GM18526 (cell line): ENCODE data around the gene LAMB3.

Source experiments
- POLR2A ChIP-seq: IDR thresholded peaks from 3 replicates; pipeline ENCODE4 v1.6.1; 2011; ENCODE audit not compliant: insufficient read length; ENCODE audit errors: extremely low read depth

Gene LAMB3

DNA sequence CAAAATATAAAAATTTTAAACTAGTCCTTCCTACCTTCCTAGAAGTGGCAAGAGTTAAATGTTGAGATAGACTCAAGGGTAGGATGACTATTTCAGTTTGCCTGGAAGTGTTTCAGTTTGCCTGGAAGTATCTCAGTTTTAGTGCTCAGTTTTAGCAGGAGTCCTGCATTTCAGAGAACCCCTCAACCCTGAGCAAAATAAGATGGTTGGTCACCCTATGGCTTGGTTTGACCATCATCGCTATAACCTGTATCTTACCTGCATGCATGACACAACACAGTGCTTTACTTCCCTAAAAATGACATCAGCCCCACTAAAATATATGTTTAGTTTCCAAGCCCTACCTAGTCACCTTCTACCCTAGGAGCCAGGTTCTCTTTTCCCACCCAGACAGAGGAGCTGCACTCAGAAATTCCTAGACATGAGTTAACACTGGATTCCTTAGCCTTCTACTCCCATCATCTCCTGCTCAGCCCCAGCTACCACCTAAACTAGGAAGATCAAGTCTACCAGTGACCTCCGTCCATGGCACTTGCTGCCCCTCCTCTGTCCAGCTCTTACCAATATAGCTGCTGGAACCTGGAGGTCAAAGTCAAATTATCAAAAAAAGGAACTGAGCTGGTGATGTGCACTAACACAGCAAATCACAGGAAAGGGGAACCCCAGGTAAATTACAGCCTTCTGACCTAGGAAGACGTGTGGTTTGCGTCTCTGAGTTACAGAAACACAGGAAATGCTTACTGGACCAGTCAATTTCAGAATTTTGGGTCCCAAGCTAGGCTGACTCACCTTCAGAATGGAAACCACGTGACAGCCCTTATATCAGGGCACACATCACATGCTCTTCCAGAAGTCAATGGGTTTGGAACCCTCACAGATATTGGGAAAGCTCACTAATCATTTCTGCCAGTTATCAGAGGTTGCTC lies 20.7 kb upstream of the LAMB3 start:
- TF ChIP-seq POLR2A = no peak

DNA sequence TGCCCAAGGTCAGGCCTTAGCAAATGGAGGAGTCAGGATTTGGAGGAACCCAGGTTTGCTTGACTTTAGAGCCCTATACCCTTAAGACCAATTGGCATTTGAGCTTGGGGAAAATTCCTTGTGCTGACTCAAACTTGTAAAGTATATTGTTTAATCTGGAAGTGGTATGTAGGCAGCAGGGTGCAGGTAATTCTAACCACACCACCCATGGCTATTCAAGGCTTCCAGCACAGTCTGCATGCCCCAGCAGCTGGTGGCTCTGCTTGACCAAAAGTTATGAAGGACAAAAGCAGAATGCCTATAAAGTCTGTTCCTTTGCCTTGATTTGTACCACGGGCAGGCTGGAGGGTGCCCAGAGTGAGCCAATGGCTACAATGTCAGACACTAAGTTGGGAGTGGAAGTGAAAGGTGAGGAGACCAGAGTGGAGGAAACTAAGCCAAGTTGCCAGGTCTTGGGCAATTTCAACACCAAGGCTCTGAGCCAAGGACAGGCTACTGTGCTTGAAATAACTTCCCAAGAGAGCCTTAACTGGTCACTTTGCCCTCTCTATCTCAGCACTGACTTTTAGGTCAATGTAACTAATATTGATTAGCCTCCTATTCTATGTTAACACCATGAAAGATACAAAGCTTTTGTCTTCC lies 18.3 kb upstream of the LAMB3 start:
- no peak for TF ChIP-seq POLR2A

DNA sequence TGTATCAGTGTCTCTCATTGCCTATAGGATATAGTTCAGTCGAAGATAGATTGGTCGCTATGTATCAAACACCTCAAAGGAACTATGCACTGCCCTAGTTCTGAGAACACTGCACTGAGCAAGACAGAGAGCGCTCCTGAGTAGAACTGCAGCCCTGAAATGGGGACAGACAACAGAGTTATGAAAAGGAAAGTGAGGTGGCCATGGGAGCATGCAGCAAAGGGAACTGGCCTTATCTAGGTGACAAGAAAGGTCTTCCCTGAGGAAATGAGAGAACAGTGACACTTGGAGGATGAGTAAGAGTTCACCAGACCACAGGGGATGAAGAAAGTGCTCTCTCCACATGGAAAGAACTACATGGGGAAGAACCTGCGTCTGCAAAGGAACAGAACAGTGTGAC lies 15.5 kb upstream of the LAMB3 start:
- TF ChIP-seq POLR2A = no peak

DNA sequence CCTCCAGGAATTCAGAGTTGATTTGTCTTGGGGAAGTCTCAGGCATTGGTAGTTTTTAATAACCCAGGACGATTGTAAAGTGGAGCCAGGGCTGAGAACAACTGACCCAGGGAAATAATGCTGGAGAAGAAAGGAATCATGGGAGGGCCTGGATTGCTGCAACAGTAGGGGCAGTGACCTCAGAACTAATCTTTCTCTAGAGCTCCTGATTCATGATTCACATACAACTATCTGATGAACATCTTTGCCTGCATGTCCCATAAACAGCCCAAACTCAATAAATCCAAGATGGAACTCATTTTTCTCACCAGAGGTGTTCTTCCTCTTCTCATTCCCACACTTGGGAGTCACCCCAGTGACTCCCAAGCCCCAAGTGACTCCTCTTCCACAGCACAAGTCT lies 14.9 kb upstream of the LAMB3 start:
- no peak for TF ChIP-seq POLR2A

DNA sequence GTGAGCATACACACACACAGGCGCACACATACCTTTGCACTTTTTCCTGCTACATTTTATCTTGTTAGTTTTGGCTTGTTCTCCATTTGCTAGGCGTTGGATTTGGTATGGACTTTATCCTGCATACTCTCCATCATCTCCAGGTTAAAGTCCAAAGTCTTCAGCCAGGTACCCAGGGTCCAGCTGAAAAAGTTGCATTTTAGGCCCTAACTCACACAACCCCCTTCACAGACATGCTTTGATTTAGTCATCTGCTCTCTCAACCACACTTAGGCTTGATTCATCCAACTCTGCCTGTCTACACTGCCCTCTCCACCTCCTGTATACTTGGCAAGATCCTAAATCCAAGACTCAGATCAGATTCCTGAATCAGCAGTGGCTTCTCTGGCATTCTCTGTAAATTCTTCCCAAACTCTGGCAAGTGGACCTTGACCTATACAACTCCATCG lies 10.7 kb upstream of the LAMB3 start:
- TF ChIP-seq POLR2A = no peak

DNA sequence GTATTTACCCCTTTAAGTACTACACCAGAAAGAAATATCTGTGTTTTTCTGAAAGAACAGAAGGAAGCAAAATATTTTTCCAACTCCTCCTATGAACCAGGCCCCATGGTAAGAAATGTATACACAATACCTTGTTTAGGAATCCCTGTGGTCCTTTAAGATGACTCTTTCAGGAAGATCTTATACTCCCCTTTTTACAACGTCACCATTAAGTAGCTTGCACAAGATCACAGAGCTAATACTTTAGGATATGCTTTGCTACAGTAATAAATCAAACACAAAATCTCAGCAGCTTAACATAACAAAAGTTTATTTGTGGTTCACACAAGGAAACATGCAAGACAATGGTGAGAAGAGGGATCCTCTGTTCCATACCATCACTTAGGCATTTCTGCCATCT lies 8.8 kb upstream of the LAMB3 start:
- no peak for TF ChIP-seq POLR2A

DNA sequence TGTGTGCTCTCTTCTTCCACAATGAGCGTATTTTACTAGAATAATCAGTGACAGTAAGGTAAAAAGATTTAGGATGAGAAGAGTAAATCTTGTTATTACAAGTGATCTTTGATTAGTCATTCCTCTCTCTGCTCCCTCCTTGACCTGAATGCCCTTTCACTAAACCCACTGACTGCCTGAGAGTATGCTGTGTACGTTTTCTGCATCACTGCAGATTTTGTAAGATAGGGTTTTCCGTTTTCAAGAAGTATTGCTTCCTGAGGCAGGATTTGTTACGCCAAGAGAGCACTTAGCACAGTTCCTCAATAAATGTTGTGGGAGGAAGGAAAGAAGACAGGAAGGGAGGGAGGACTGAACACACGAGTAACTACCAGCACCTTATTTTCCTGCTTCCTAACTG lies 7.7 kb upstream of the LAMB3 start:
- TF ChIP-seq POLR2A = no peak

DNA sequence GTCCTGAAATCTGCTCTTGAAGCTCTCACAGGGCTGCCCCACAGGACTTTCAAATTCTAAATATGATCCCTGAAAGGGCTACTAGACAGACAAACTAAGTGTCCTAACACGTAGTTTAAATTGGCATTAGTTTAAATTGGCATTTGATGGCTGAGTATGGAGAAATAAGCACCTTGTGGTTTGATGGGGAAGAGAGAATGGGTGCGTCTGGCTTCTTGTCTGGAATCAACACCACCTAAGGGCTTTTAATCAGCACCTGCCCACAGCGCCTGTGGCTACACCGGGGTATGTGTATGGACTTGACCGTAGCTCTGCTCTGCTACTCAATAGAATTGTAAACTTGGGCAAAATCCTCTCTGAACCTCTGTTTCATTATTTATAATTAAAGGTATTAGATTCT lies 5.7 kb upstream of the LAMB3 start:
- no peak for TF ChIP-seq POLR2A

DNA sequence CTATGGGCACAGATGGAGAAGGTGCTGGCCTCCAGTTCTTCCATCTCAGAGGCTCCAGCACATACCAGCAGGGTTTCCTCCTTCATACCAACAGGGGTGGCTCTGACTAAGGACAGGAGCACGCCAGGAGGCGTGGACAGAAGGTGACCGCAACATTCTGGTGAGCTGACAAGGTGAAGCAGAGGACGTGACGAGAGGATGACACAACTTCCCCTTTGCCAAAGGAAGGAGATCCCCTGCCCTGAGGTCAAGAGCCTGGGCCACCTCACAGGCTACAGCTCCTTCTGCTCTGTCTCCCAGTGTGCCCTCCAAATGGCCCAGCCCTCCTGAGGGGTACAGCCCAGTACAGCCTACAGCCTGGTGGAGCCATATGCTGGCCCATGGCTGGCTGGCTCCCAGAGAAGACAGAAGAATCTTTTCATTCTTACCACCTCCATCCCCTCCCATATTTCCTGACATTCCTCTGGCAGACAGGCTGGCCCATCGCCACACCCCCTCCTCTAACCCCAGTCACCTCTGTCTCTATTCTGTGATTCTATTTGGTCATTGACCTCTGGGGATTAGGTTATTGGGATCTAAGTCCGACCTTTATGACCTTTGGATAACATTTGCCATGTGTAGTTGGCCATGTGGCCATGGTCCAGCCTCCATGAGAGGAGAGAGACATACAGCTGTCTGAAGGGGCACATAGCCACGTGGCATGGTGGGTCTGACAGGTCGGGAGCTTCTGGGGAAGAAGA lies 5.1 kb upstream of the LAMB3 start:
- TF ChIP-seq POLR2A = no peak

DNA sequence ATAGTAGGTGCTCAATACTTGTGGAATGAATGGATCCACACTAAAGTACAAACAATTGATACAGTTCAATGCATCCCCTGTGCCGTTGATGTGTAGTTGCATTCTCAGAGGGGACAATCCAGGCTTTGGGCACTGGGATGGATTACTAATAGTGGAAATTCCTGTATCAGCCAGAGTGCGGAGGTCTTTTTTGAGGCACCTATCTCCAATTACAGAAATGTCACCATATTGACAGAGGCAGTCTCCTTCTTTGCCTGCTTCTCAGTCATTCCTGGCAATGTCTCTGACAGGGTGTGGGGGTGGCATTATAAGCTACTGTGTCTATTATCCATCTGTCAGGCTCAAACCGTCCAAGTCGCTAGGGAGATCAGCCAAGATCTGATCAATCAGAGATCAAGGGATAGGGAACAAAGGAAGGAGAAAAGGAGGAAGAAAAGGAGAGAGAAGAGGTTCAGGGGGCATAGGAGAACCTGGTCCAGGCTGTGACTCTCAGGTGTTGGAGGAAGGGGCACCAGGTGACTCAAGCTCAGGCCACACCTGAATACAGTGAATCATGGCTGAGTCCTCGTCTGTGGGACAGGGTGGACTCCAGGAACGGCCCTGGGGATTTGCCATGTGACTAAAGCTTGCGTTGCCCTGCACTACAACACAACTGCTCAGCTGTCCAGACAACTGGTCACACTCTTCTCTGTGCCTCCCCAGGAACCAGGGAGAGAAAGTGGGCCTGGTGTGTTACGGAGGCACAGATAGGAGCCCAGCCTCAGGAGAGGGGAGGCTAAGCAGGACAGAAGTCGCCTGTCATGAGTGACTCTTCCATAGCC lies 3.4 kb upstream of the LAMB3 start:
- TF ChIP-seq POLR2A = no peak

DNA sequence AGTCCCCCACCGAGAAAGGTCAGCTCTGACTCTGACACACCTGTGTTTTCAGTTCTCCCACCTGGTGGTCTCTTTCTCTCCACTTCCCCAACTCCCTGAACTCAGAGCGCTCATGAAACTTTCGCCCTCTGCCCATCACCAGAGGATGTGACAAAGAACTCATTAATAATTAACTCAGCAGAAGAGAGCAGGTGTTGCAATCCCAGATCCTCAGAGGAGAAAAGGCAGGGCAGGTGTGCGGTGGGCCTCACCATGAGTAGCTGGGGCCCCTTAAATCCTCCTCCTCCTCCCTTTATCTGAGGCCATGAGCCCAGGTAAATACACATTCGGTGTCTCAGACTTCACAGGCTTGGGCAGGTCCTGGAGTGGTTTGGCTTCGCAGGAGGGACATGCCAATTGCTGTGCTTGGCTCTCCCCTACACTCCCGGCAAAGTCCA lies 1.7 kb upstream of the LAMB3 start:
- no peak for TF ChIP-seq POLR2A

DNA sequence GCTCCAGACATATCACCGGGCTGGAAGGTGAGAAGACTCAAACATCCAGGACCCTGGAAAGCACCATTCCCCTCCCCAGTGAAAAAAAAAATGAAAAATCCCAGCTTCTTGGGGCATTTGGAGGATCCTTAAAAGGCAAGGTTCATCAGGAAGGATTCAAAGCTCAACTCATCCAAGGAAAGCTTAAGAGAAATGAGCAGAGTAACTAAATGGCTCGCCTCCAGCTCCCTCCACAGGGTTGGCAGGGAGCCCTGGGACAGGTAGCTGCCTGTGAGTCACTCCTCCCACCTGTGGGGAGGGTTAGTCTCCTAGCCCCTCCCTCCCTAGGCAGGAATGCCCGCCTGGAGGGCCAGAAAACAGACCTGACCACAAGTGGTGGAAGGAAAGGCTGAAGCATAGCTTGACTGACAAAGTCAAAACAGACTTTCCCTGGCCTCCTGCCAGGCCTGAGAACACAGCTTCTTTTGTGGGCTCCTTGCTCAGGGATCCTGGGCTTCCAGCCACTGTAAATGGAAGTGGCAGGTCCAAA lies 712 bp upstream of the LAMB3 start:
- no peak for TF ChIP-seq POLR2A

DNA sequence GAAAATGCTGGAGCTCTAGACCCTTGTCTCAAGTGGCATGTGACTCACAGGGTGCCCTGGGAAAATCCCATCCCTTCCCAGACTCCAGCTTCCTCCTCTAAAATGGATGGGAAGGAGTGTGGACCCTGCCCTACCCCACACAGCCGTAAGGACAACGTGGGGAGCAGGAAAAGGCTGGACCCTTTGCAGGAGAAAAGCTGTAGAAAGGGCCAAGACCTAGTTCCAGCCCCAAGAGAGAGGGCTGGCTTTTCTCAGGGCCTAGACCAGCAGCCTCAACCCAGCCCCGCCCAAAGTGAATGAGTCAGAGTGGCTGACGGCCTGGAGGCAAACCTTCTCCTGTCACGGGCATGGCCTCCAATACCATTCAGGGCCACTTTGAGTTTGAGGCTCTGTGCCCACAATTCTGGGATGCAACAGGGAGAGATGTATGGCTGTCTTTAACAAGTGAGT lies 1.1 kb downstream of the LAMB3 start:
- no peak for TF ChIP-seq POLR2A

DNA sequence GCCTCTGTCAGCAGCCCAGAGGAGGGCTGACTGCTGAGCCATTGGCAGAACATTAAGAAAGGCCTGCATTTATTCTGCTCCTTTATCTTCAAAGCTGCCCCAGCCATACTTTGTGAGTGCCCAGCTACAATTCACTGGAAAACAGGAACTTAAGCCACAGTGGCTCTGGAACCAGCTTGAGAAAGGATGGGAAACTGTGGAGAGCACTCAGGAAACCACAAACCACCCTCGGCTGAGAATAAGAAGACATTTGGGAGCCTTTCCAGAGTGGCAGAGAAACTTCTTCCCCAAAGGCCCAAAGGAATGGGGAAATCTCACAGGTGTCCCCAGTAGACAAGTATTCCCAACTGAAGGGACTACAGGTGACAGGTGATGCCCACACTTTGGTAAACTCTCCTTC lies 1.8 kb downstream of the LAMB3 start:
- TF ChIP-seq POLR2A = no peak
